Measurements from ENCODE around the gene ABI3.

GRCh38 chr17:49239963-49240362 is 29.5 kb downstream of the ABI3 start:
- no peak for TF ChIP-seq CTCF (IDR thresholded peaks at IDR 0.05; ENCODE audit: low read depth, low read length)
- TF ChIP-seq EZH2phosphoT487 (IDR thresholded peaks at IDR 0.05; ENCODE audit: low read depth): no peak
